ENCODE measurements around the gene PRKAA2.

Gene PRKAA2

GRCh38 chr1:56715156-56715555, 70.0 kb downstream of the PRKAA2 start:
- in situ Hi-C loops (cut with MboI; ENCODE audit: low pct_unique_long_range_greater_than_20kb, low sequenced_read_pairs, unreplicated experiment) = no loop called here
- DNase-seq (ENCODE audit: low spot score) = no peak
- no peak for TF ChIP-seq CTCF (IDR thresholded peaks at IDR 0.05; ENCODE audit: extremely low read depth, insufficient read depth, missing control alignments)

GRCh38 chr1:56719171-56719570, 74.1 kb downstream of the PRKAA2 start:
- TF ChIP-seq CTCF (IDR thresholded peaks at IDR 0.05; ENCODE audit: extremely low read depth, insufficient read depth, missing control alignments) = no peak
- in situ Hi-C loops (cut with MboI; ENCODE audit: low pct_unique_long_range_greater_than_20kb, low sequenced_read_pairs, unreplicated experiment) = no loop called here
- DNase-seq (ENCODE audit: low spot score) = no peak

- no peak for DNase-seq (ENCODE audit: low spot score)
- TF ChIP-seq CTCF (IDR thresholded peaks at IDR 0.05; ENCODE audit: extremely low read depth, insufficient read depth, missing control alignments) = no peak
- in situ Hi-C loops (cut with MboI; ENCODE audit: low pct_unique_long_range_greater_than_20kb, low sequenced_read_pairs, unreplicated experiment) = no loop called here
Measured at GRCh38 chr1:56726706-56727105, 81.6 kb downstream of the PRKAA2 start.

GRCh38 chr1:56728964-56729363, 83.8 kb downstream of the PRKAA2 start:
- in situ Hi-C loops (cut with MboI; ENCODE audit: low pct_unique_long_range_greater_than_20kb, low sequenced_read_pairs, unreplicated experiment) = no loop called here
- no peak for DNase-seq (ENCODE audit: low spot score)

GRCh38 chr1:56745231-56745630, 100.1 kb downstream of the PRKAA2 start:
- DNase-seq (ENCODE audit: low spot score) = no peak
- TF ChIP-seq CTCF (IDR thresholded peaks at IDR 0.05; ENCODE audit: extremely low read depth, insufficient read depth, missing control alignments) = no peak
- in situ Hi-C loops (cut with MboI; ENCODE audit: low pct_unique_long_range_greater_than_20kb, low sequenced_read_pairs, unreplicated experiment) = no loop called here

More at GRCh38 chr1:56728964-56729363, 83.8 kb downstream of the PRKAA2 start:
- no peak for TF ChIP-seq CTCF (IDR thresholded peaks at IDR 0.05; ENCODE audit: extremely low read depth, insufficient read depth, missing control alignments)

GRCh38 chr1:56754708-56755479, 109.8 kb downstream of the PRKAA2 start:
- in situ Hi-C loops (cut with MboI; ENCODE audit: low pct_unique_long_range_greater_than_20kb, low sequenced_read_pairs, unreplicated experiment) = no loop called here
- TF ChIP-seq CTCF (IDR thresholded peaks at IDR 0.05; ENCODE audit: extremely low read depth, insufficient read depth, missing control alignments) = no peak
- DNase-seq (ENCODE audit: low spot score) = no peak

All from GM13977 (cell line).